HG03280 (cell line): ENCODE measurements around the gene ANO10.

Source experiments
- ATAC-seq: cut with Tn5 transposase; IDR thresholded peaks from one replicate; pipeline ENCODE4 v1.9.1; 2021; ENCODE audit warnings: mild to moderate bottlenecking, moderate library complexity; ENCODE audit not compliant: unreplicated experiment

ANO10 gene

GRCh38 chr3:43326891-43327581 lies 294.8 kb downstream of the ANO10 start:
- ATAC-seq = no peak

- ATAC-seq = no peak
Observed at GRCh38 chr3:43323541-43323940, 298.3 kb downstream of the ANO10 start.

DNA sequence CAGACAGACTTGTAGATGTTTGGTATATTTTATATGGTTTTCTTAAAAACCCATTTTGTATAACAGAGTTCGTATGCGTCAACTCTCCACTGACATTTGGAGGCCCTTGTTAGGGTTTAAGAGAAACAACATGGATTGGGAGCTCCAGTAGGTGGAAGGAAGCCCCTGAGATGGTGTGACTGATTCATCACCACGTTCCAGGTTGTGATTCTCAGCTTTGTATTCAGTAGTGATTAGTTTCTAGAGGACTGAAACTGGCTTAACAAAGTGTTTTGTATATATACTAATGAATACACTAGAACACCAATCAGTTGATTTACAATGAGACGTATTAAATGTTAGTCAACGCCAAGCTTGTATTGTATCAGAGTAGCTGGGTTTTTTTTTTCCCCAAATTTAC lies 301.5 kb downstream of the ANO10 start:
- ATAC-seq = no peak

GRCh38 chr3:43319794-43320193 lies 302.0 kb downstream of the ANO10 start:
- no peak for ATAC-seq

DNA sequence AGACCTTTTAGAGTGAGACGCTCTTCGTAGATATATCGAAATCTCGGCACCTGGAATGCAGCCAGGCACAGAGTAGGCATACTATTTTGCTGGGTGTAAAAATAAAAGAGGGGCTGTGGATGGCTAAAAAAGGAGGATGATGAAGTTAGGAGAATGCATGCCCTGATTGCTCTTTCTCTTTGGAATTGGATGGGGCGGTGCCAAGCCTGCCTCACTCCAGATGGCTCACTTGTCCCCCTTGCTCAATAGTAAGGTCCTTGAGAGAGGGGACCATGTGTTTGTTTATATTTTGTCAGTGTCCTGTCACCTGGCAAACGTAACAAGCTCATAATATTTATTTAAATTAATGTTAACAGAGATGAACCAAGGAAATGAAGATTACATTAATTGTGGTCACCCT lies 302.4 kb downstream of the ANO10 start:
- no peak for ATAC-seq

DNA sequence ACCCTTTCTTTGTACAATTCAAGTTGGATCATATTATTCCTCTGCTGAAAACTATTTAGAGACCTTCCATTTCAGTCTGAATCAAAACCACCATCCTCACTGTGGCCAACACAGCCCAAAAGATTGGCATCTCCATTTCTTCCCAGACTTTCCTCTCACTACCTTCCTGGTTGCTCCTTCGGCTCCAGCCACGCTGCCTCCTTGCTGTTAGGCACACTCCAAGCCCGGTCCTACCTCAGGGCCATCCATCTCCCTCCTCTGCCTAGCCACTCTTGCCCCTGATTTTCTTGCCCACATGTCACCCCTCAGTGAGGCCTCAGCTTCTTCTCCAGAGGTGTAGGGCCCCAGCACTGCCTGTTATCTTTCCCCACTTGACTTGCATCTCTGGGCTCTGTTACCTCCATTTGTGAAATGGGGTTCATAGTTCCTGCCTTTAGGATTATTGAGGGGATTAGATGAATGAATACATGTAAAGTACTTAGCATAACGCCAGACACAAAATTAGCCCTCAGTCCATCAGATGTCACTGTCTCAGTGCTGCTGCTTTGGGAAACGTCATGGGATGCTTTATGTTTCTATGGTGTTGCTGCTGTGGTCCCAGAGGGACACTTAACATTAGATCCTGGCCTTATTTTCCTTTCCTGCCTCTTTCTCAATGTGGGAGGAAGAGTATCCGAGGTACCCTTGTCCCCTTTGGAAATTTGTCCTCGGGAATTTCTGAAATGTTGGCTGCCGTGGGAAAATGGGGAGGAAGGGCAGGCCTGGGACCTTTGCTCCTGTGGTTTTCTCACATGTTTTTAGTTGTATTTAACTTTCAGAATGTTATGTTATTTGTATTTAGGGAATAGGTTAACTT lies 304.1 kb downstream of the ANO10 start:
- no peak for ATAC-seq

- no peak for ATAC-seq
Observed at GRCh38 chr3:43316783-43317460, 304.9 kb downstream of the ANO10 start.
